Measurements from ENCODE around the gene TXNDC17.

DNA sequence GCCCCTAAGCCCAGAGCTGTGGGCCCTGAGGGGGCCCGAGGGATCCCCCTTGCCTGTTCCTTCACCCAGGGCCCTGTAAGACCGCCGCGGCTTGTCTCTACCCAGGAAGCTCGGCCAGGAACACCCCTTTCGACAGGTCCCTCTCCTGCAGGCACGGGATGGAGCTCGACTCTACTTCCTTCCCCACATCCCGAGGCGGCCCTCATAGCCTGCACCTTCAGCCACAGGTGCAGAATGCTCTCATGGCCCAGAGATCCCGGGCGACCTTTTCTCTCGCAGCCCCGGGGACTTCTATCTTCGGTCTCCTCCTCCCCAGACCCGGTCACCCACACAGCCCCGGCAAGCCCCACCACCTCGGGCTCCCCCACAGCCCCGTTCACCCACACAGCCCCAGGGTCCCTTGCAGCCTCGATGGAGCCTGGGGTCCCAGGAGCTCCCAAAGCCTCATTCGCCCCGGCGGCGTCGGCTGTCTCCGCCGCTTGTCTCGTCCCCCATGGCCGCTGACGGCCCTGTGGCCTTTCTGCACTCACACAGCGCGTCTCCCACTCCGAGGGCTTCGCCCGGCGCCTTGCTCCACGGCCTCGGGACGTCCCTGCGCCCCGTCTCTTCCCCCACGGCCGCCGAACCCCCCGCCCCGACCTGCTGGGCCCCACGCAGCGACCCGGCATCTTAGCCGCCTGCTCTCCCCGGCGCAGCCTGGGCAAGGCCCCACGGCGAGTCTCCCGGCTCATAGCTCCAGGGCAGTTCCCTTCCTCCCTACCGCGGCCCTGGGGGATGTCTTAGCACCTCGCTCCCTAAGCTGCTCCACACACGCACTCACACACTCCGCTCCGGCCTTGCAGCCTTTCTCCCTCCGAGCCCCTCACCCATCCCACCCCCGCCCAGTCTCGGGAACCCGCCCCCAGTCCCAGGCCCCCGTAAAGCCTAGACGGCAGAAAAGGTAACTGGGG lies 999 bp upstream of the TXNDC17 start:
- TF ChIP-seq, protein P1, sequence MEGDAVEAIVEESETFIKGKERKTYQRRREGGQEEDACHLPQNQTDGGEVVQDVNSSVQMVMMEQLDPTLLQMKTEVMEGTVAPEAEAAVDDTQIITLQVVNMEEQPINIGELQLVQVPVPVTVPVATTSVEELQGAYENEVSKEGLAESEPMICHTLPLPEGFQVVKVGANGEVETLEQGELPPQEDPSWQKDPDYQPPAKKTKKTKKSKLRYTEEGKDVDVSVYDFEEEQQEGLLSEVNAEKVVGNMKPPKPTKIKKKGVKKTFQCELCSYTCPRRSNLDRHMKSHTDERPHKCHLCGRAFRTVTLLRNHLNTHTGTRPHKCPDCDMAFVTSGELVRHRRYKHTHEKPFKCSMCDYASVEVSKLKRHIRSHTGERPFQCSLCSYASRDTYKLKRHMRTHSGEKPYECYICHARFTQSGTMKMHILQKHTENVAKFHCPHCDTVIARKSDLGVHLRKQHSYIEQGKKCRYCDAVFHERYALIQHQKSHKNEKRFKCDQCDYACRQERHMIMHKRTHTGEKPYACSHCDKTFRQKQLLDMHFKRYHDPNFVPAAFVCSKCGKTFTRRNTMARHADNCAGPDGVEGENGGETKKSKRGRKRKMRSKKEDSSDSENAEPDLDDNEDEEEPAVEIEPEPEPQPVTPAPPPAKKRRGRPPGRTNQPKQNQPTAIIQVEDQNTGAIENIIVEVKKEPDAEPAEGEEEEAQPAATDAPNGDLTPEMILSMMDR (IDR thresholded peaks at IDR 0.05; ENCODE audit: low read depth, low read length): no peak
- TF ChIP-seq POLR2A (IDR thresholded peaks at IDR 0.05; ENCODE audit: extremely low read depth, insufficient read length): no peak
- no peak for TF ChIP-seq MYC (IDR thresholded peaks at IDR 0.05; ENCODE audit: low read depth, low read length)
- TF ChIP-seq, protein P2, sequence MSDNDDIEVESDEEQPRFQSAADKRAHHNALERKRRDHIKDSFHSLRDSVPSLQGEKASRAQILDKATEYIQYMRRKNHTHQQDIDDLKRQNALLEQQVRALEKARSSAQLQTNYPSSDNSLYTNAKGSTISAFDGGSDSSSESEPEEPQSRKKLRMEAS (IDR thresholded peaks at IDR 0.05; ENCODE audit: low read depth, low read length): no peak

All from NB4 (cell line).